Kidney (tissue), 14 donors: Measurements from ENCODE around the gene FUT8. TPM values are rescaled to one million over a fixed set of nuclear protein-coding genes. Genes with fewer than 3 reads are reported as not detected.

Experiments
- DNase-seq, 5 donors: peaks; one replicate each; pipeline ENCODE4 v3.0.0-alpha.2; 2013 to 2020
- FAIRE-seq: peaks from 2 replicates; lab custom pipeline; 2012; peaks lifted over from hg19 to GRCh38; lab: Jason Lieb, UNC
- H3K27ac ChIP-seq, 2 donors: one replicate each; pipeline ENCODE4 v1.7.0; 2013; ENCODE audit warnings: low read depth in 2 of 2, low read length in 2 of 2, inconsistent platforms in 1 of 2
- H3K27me3 ChIP-seq: one replicate; pipeline ENCODE4 v1.7.1; 2013; ENCODE audit warnings: low read length, inconsistent platforms; ENCODE audit not compliant: control insufficient read depth, insufficient read depth
- H3K36me3 ChIP-seq, 3 donors: one replicate each; pipeline versions ENCODE4 v1.7.0 to v1.7.1; 2013; ENCODE audit warnings: low read length in 3 of 3, control low read depth in 1 of 3, inconsistent platforms in 1 of 3; ENCODE audit not compliant: insufficient read depth in 3 of 3, control insufficient read depth in 2 of 3
- H3K4me1 ChIP-seq, 3 donors: one replicate each; pipeline versions ENCODE4 v1.7.0 to v1.7.1; 2013; ENCODE audit warnings: low read length in 3 of 3, inconsistent platforms in 1 of 3, low read depth in 1 of 3; ENCODE audit not compliant: control insufficient read depth in 2 of 3, insufficient read depth in 2 of 3
- H3K4me3 ChIP-seq, 3 donors: one replicate each; pipeline versions ENCODE4 v1.7.0 to v1.8.1; 2013; ENCODE audit warnings: low read length in 3 of 3, control low read depth in 1 of 3, inconsistent platforms in 1 of 3
- H3K9ac ChIP-seq, 3 donors: one replicate each; pipeline versions ENCODE4 v1.7.0 to v1.7.1; 2013; ENCODE audit warnings: low read length in 3 of 3, control low read depth in 1 of 3, inconsistent platforms in 1 of 3
- H3K9me3 ChIP-seq, 3 donors: one replicate each; pipeline versions ENCODE4 v1.7.0 to v1.7.1; 2013; ENCODE audit warnings: low read length in 3 of 3, control low read depth in 1 of 3, inconsistent platforms in 1 of 3; ENCODE audit not compliant: control insufficient read depth in 2 of 3, insufficient read depth in 1 of 3
- intact Hi-C: fragments of 100-400 bp; cut with DNase I; formaldehyde crosslinking; loops from one replicate; pipeline ENCODE4 v1.11.1; 2022
- polyA plus RNA-seq: library from polyadenylated mRNA; stranded (reverse); fragments of 350-450 nt; fragmentation: Illumina TruSeq; extraction: RNeasy Lipid Tissue Mini Kit (QIAGEN cat#74804); gene quantifications from one replicate; pipeline ENCODE4 v1.2.3, GENCODE V29; 2014; ENCODE audit warnings: low read depth, low replicate concordance; ENCODE audit not compliant: insufficient read depth
- total RNA-seq: library from RNA; stranded (reverse); fragmentation: NEBNext Ultra II Directional; extraction: Animal tissue kit (Norgen Biotek cat#: 25700); gene quantifications from one replicate; pipeline ENCODE4 v1.2.1, GENCODE V29; 2021
- TF ChIP-seq, protein P1 (sequence below): IDR thresholded peaks from 3 replicates; pipeline ENCODE4 v1.5.1; 2012; ENCODE audit warnings: mild to moderate bottlenecking, moderate library complexity, borderline replicate concordance; ENCODE audit not compliant: insufficient read depth; ENCODE audit errors: extremely low read depth
- donor health status: control.
- donor health status: control.
- donor health status: control.
- donor health status: control.
- donor health status: control.
- donor health status: DM: yes; HTN: yes; CAD: no.
- donor health status: Normal renal cell carcinoma (clear cell type).

The FUT8 gene
- total and polyA plus RNA-seq, 2 donors from 2014 or later, result 8.2 to 49.6 TPM

DNA sequence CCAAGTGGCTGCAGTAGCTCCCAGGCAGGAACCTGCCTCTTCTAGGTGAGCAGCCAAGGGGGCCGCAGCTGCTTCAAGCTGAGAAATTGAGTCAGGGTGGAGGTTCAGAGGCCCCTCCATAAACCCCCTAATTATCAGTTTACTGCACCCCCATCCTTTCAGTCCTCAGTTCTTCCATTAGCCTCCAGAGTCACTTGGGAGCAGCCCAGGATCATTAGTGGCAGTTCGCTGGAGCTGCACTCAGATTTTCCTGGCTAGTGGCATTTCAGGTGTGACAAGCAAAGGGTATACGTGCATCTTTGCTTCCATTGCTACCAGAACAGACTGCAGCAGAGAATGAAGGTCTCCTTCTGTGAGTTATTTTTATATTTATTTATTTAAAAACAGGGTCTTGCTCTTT lies 358.7 kb downstream of the FUT8 start:
- H3K27ac ChIP-seq, result no peak overlapping the region
- H3K27me3 ChIP-seq, result no peaks in the 10 kb centered on the region
- intact Hi-C loops, result no loop called here
- TF ChIP-seq, protein P1, sequence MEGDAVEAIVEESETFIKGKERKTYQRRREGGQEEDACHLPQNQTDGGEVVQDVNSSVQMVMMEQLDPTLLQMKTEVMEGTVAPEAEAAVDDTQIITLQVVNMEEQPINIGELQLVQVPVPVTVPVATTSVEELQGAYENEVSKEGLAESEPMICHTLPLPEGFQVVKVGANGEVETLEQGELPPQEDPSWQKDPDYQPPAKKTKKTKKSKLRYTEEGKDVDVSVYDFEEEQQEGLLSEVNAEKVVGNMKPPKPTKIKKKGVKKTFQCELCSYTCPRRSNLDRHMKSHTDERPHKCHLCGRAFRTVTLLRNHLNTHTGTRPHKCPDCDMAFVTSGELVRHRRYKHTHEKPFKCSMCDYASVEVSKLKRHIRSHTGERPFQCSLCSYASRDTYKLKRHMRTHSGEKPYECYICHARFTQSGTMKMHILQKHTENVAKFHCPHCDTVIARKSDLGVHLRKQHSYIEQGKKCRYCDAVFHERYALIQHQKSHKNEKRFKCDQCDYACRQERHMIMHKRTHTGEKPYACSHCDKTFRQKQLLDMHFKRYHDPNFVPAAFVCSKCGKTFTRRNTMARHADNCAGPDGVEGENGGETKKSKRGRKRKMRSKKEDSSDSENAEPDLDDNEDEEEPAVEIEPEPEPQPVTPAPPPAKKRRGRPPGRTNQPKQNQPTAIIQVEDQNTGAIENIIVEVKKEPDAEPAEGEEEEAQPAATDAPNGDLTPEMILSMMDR, result no peak
- H3K9me3 ChIP-seq, result no peaks in the 10 kb centered on the region
- DNase-seq (no peak), FAIRE-seq (no peak)
- no peaks in the 10 kb centered on the region for H3K36me3 ChIP-seq
- H3K4me1 ChIP-seq, result no peaks in the 10 kb centered on the region
- H3K4me3 ChIP-seq, result no peak overlapping the region
- H3K9ac ChIP-seq, result no peak overlapping the region

DNA sequence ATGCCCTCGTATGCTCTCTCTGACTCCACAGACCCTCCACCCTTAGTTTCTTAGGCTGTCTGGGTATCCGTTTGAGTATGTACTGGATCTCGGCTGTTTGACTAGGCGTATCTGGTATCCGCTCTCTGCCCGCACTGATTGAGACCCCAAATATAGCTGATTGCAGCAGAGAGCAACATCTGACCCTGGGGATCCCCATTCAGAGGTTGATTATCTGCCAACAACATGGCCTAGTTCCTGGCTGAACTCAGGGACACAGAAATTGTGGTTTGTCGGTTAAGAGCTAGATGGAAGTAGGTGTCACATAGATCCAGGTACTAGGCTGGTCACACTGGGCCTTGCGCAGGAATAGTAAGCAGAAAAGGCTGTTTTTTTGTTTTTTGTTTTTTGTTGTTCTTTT lies 359.9 kb downstream of the FUT8 start:
- intact Hi-C loops, result no loop called here
- FAIRE-seq (no peak), DNase-seq (no peak)
- Histone ChIP-seq H3K4me3 (no peak overlapping the region), H3K27ac (no peak overlapping the region), H3K4me1 (no peaks in the 10 kb centered on the region), H3K9me3 (no peaks in the 10 kb centered on the region), H3K27me3 (no peaks in the 10 kb centered on the region), H3K36me3 (no peaks in the 10 kb centered on the region), H3K9ac (no peak overlapping the region)
- TF ChIP-seq, protein P1, result no peak

- H3K9ac ChIP-seq, result no peak overlapping the region
- H3K4me1 ChIP-seq, result no peaks in the 10 kb centered on the region
- TF ChIP-seq, protein P1, result no peak
- no peaks in the 10 kb centered on the region for H3K27me3 ChIP-seq
- FAIRE-seq, result no peak
- no peak overlapping the region for H3K27ac ChIP-seq
- no peak overlapping the region for H3K4me3 ChIP-seq
- DNase-seq, result no peak
- no peaks in the 10 kb centered on the region for H3K36me3 ChIP-seq
- no peaks in the 10 kb centered on the region for H3K9me3 ChIP-seq
- intact Hi-C loops, result no loop called here
Observed at GRCh38 chr14:65772921-65773574, 360.5 kb downstream of the FUT8 start.

DNA sequence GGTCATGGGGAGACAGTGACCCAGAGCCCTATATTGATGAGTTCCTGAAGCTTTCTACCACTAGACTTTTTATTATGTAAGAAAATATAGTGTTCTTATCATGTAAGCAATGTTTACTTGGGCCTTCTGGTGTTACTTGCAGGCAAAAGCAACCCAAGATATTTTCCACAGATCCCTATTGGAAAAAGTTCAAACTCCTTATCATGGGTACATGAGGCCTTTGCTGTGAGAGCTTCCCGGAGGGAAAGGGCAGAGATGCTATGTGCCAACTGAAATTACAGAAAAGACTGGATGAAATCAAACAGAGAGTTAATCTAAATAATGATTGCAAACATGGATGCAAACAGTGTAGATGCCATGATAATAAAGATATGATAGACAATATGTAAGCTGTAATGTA lies 361.5 kb downstream of the FUT8 start:
- Histone ChIP-seq H3K9ac (no peak overlapping the region), H3K9me3 (no peaks in the 10 kb centered on the region), H3K4me3 (no peak overlapping the region), H3K27me3 (no peaks in the 10 kb centered on the region), H3K27ac (no peak overlapping the region), H3K4me1 (no peaks in the 10 kb centered on the region), H3K36me3 (no peaks in the 10 kb centered on the region)
- intact Hi-C loops, result no loop called here
- FAIRE-seq (no peak), DNase-seq (no peak)
- TF ChIP-seq, protein P1, result no peak
